Measurements from ENCODE around the gene ID3. TPM values are rescaled to one million over a fixed set of nuclear protein-coding genes. Genes with fewer than 3 reads are reported as not detected.

The ID3 gene
- total RNA-seq, 1 experiment from 2014 or later: 39.6 TPM

DNA sequence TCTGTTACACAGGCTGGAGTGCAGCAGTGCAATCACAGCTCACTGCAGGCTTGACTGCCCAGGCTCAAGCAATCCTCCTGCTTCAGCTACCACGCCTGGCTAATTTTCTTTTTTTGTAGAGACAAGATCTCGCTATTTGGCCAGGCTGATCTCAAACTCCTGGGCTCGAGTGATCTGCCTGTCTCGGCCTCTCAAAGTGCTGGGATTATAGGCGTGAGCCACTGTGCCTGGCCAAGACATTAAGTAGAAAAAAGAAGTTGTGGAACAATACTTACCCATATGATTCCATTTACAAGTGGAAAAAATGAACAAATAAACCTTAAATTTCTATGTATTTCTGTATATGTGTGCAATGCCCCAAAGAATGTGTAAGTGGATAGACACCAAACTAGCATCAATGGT lies 30.3 kb upstream of the ID3 start:
- no peaks in the 10 kb centered on the region for H3K36me3 ChIP-seq (ENCODE audit: control insufficient read depth, insufficient read depth, low read length)
- no peaks in the 10 kb centered on the region for H3K9me3 ChIP-seq (ENCODE audit: control insufficient read depth, insufficient read depth, low read depth, low read length)
- BruUV-seq (replicated peaks): no TSS peak
- in situ Hi-C loops (cut with HindIII; ENCODE audit: low pct_unique_long_range_greater_than_20kb, low sequenced_read_pairs): no loop called here
- ChIA-PET POLR2A (no interaction called here), CTCF (no interaction called here)
- H3K27me3 ChIP-seq (ENCODE audit: control insufficient read depth, insufficient read depth, low read length): no peaks in the 10 kb centered on the region
- H3K4me3 ChIP-seq (ENCODE audit: low read depth in 2 of 2, low read length in 2 of 2): no peak overlapping the region
- TF ChIP-seq, protein P1, sequence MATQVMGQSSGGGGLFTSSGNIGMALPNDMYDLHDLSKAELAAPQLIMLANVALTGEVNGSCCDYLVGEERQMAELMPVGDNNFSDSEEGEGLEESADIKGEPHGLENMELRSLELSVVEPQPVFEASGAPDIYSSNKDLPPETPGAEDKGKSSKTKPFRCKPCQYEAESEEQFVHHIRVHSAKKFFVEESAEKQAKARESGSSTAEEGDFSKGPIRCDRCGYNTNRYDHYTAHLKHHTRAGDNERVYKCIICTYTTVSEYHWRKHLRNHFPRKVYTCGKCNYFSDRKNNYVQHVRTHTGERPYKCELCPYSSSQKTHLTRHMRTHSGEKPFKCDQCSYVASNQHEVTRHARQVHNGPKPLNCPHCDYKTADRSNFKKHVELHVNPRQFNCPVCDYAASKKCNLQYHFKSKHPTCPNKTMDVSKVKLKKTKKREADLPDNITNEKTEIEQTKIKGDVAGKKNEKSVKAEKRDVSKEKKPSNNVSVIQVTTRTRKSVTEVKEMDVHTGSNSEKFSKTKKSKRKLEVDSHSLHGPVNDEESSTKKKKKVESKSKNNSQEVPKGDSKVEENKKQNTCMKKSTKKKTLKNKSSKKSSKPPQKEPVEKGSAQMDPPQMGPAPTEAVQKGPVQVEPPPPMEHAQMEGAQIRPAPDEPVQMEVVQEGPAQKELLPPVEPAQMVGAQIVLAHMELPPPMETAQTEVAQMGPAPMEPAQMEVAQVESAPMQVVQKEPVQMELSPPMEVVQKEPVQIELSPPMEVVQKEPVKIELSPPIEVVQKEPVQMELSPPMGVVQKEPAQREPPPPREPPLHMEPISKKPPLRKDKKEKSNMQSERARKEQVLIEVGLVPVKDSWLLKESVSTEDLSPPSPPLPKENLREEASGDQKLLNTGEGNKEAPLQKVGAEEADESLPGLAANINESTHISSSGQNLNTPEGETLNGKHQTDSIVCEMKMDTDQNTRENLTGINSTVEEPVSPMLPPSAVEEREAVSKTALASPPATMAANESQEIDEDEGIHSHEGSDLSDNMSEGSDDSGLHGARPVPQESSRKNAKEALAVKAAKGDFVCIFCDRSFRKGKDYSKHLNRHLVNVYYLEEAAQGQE (IDR thresholded peaks at IDR 0.05; ENCODE audit: insufficient read depth in 1 of 2, low read depth in 2 of 2, low read length in 1 of 2): no peak
- TF ChIP-seq SIN3A (IDR thresholded peaks at IDR 0.05; ENCODE audit: borderline replicate concordance, insufficient read depth, low read depth, low read length): no peak
- TF ChIP-seq, protein P2, sequence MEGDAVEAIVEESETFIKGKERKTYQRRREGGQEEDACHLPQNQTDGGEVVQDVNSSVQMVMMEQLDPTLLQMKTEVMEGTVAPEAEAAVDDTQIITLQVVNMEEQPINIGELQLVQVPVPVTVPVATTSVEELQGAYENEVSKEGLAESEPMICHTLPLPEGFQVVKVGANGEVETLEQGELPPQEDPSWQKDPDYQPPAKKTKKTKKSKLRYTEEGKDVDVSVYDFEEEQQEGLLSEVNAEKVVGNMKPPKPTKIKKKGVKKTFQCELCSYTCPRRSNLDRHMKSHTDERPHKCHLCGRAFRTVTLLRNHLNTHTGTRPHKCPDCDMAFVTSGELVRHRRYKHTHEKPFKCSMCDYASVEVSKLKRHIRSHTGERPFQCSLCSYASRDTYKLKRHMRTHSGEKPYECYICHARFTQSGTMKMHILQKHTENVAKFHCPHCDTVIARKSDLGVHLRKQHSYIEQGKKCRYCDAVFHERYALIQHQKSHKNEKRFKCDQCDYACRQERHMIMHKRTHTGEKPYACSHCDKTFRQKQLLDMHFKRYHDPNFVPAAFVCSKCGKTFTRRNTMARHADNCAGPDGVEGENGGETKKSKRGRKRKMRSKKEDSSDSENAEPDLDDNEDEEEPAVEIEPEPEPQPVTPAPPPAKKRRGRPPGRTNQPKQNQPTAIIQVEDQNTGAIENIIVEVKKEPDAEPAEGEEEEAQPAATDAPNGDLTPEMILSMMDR (IDR thresholded peaks at IDR 0.05): no peak
- DNase-seq (ENCODE audit: low read depth, low spot score) (no peak), ATAC-seq (no peak)
- H3K4me1 ChIP-seq (ENCODE audit: control insufficient read depth, insufficient read depth, low read length): peaks cover 23% of the 10 kb centered on the region
- H3K27ac ChIP-seq (ENCODE audit: low read length): no peak overlapping the region
- intact Hi-C loops (cut with micrococcal nuclease; ENCODE audit: unreplicated experiment): no loop called here

DNA sequence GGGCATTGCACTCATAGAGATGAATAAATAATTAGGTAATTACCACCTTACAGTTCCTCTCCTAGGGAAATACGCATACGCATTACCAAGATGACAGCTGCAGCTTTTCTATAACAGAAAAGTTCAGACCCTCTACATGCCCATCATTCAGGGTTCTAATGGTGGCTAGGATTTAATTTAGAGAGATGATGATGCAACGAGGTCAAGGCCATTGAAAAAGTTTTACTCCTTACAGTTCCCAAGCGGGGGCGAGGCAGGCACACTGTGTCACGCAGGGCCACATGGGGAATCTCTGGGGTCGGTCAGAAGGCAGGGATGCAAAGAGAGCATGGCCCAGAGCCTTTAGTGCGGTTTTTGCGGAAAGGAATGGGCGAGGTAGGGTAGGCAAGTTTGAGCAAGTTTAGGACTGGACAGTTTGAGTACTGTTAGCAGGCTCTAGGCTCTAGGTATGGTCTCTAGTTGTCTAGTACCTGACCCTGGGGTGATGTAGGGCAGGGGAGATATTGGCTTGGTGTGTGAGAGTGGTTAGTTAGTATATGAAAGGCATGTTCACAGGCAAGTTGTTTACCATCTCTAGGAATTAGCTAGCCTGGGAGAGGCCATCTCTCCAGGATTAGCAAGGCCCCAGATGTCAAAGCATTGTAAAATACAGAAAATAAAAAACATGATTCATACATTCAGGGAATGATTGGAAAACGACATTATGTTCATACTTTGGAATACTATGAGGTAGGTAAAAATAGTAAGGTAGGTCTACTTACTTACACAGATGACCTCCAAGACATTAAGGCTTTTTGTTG lies 29.6 kb upstream of the ID3 start:
- BruUV-seq (replicated peaks): no TSS peak
- H3K4me1 ChIP-seq (ENCODE audit: control insufficient read depth, insufficient read depth, low read length): peaks cover 20% of the 10 kb centered on the region
- no peaks in the 10 kb centered on the region for H3K36me3 ChIP-seq (ENCODE audit: control insufficient read depth, insufficient read depth, low read length)
- H3K9me3 ChIP-seq (ENCODE audit: control insufficient read depth, insufficient read depth, low read depth, low read length): no peaks in the 10 kb centered on the region
- H3K27me3 ChIP-seq (ENCODE audit: control insufficient read depth, insufficient read depth, low read length): no peaks in the 10 kb centered on the region
- CTCF ChIA-PET: no interaction called here
- intact Hi-C loops (cut with micrococcal nuclease; ENCODE audit: unreplicated experiment) (no loop called here), in situ Hi-C loops (cut with HindIII; ENCODE audit: low pct_unique_long_range_greater_than_20kb, low sequenced_read_pairs) (no loop called here)
- no peak overlapping the region for H3K4me3 ChIP-seq (ENCODE audit: low read depth in 2 of 2, low read length in 2 of 2)
- DNase-seq (ENCODE audit: low read depth, low spot score): no peak
- ATAC-seq: no peak
- TF ChIP-seq POLR2AphosphoS5 (IDR thresholded peaks at IDR 0.05; ENCODE audit: low read depth, low read length): no peak
- TF ChIP-seq, protein P2 (IDR thresholded peaks at IDR 0.05): no peak
- TF ChIP-seq, protein P1 (IDR thresholded peaks at IDR 0.05; ENCODE audit: insufficient read depth in 1 of 2, low read depth in 2 of 2, low read length in 1 of 2): no peak
- no peak for TF ChIP-seq SIN3A (IDR thresholded peaks at IDR 0.05; ENCODE audit: borderline replicate concordance, insufficient read depth, low read depth, low read length)
- no peak for TF ChIP-seq TCF7L2 (IDR thresholded peaks at IDR 0.05; ENCODE audit: low read depth, low read length)
- H3K27ac ChIP-seq (ENCODE audit: low read length): no peak overlapping the region
- POLR2A ChIA-PET: no interaction called here

Data from Panc1 (cell line).